Neural progenitor cell (in vitro differentiated cells): ENCODE measurements around the gene HEATR5B. TPM values are rescaled to one million over a fixed set of nuclear protein-coding genes. Genes with fewer than 3 reads are reported as not detected.

Experiments
- DNase-seq: peaks from one replicate; pipeline ENCODE4 v3.0.0-alpha.2; 2016; ENCODE audit warnings: low spot score
- H2AFZ ChIP-seq: fragments of 200-600 bp; sonication (generic); replicated peaks from 2 replicates; pipeline ENCODE4 v1.6.1; 2016; ENCODE audit warnings: antibody characterized with exemption
- H3F3A ChIP-seq: fragments of 200-600 bp; sonication (generic); 2 replicates; pipeline ENCODE4 v1.6.1; 2016; ENCODE audit warnings: antibody characterized with exemption, low read depth
- H3K27ac ChIP-seq: fragments of 200-600 bp; sonication (generic); 2 replicates; pipeline ENCODE4 v1.5.1; 2016; ENCODE audit warnings: mild to moderate bottlenecking
- H3K27me3 ChIP-seq: fragments of 200-600 bp; sonication (generic); 2 replicates; pipeline ENCODE4 v1.6.1; 2016; ENCODE audit warnings: mild to moderate bottlenecking, moderate library complexity
- H3K36me3 ChIP-seq: fragments of 200-600 bp; sonication (generic); 2 replicates; pipeline ENCODE4 v1.5.1; 2016
- H3K4me1 ChIP-seq: fragments of 200-600 bp; sonication (generic); 2 replicates; pipeline ENCODE4 v1.6.1; 2016; ENCODE audit warnings: mixed run types
- H3K4me2 ChIP-seq: fragments of 200-600 bp; sonication (generic); 2 replicates; pipeline ENCODE4 v1.6.1; 2016
- H3K4me3 ChIP-seq: fragments of 200-600 bp; sonication (generic); 2 replicates; pipeline ENCODE4 v1.5.1; 2016
- H3K79me2 ChIP-seq: fragments of 200-600 bp; sonication (generic); 2 replicates; pipeline ENCODE4 v1.6.1; 2016; ENCODE audit warnings: low read depth
- H3K9ac ChIP-seq: fragments of 200-600 bp; sonication (generic); 2 replicates; pipeline ENCODE4 v1.6.1; 2016
- H3K9me3 ChIP-seq: fragments of 200-600 bp; sonication (generic); 2 replicates; pipeline ENCODE4 v1.5.1; 2016; ENCODE audit warnings: low read depth
- H4K20me1 ChIP-seq: fragments of 200-600 bp; sonication (generic); 2 replicates; pipeline ENCODE4 v1.6.1; 2016; ENCODE audit warnings: low read depth
- H3K27ac Mint-ChIP-seq: 3 replicates; pipeline ENCODE4 v1.8.0; 2021; ENCODE audit warnings: mixed read lengths
- H3K27me3 Mint-ChIP-seq: 2 replicates; pipeline ENCODE4 v1.8.0; 2022; ENCODE audit warnings: low read depth, mild to moderate bottlenecking, inconsistent platforms, moderate library complexity, mixed read lengths; ENCODE audit not compliant: insufficient read depth
- H3K36me3 Mint-ChIP-seq: 3 replicates; pipeline ENCODE4 v1.8.0; 2021; ENCODE audit warnings: mixed read lengths
- H3K4me1 Mint-ChIP-seq: 3 replicates; pipeline ENCODE4 v1.8.0; 2021; ENCODE audit warnings: mixed read lengths
- H3K4me3 Mint-ChIP-seq: 3 replicates; pipeline ENCODE4 v1.8.0; 2021; ENCODE audit warnings: mild to moderate bottlenecking, moderate library complexity, mixed read lengths
- H3K9me3 Mint-ChIP-seq: 3 replicates; pipeline ENCODE4 v1.8.0; 2020; ENCODE audit warnings: mixed read lengths
- CTCF ChIP-seq: fragments of 200-600 bp; sonication (generic); IDR thresholded peaks from 2 replicates; pipeline ENCODE4 v1.5.1; 2017; ENCODE audit warnings: antibody characterized with exemption, mild to moderate bottlenecking
- EZH2 ChIP-seq: fragments of 200-600 bp; sonication (generic); IDR thresholded peaks from 2 replicates; pipeline ENCODE4 v1.6.1; 2017; ENCODE audit warnings: antibody characterized with exemption, mild to moderate bottlenecking, moderate library complexity
- EZH2phosphoT487 ChIP-seq: fragments of 200-600 bp; sonication (generic); IDR thresholded peaks from 2 replicates; pipeline ENCODE4 v1.6.1; 2017; ENCODE audit warnings: antibody characterized with exemption
- total RNA-seq: library from RNA; depleted of rRNA; stranded (reverse); fragments of >200 nt; gene quantifications from 2 replicates; pipeline ENCODE4 v1.2.3, GENCODE V29; 2015; ENCODE audit warnings: low replicate concordance

The HEATR5B gene
- total RNA-seq, 1 donor from 2014 or later = 23.7 TPM

DNA sequence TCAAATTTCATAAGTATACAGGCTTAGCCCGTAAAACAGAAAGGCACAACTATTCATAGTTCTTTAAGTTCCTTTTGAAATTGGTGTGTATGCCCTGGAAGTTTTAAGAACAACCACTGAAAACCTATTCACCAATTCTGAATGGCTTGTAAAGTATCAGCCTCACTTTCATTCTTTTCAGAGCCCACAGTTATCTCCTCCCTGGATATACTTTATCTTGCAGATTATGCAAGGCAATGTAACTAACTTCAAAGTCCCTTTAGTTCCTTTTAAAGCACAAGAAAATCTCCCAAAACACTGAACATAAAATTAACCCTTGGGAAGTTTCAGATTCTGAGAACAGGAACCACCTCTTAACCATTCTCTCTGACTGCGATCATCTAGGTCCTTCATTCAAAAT is 119.0 kb downstream of the HEATR5B start:
- Histone ChIP-seq H3K4me3 (peak overlapping the region; percentile 97), H3K4me1 (peaks cover 26% of the 10 kb centered on the region), H3K36me3 (no peaks in the 10 kb centered on the region), H3K9ac (peak overlapping the region; percentile 21), H2AFZ (peak overlapping the region; percentile 99), H4K20me1 (peaks cover 23% of the 10 kb centered on the region), H3F3A (peaks cover 11% of the 10 kb centered on the region), H3K9me3 (no peaks in the 10 kb centered on the region), H3K4me2 (peak overlapping the region; percentile 75), H3K27me3 (peaks cover 13% of the 10 kb centered on the region), H3K27ac (no peak overlapping the region), H3K79me2 (peaks cover 52% of the 10 kb centered on the region)
- no peak for DNase-seq
- Mint-ChIP-seq H3K9me3 (no peaks in the 10 kb centered on the region), H3K27me3 (peaks cover 7% of the 10 kb centered on the region), H3K4me1 (peaks cover 38% of the 10 kb centered on the region), H3K27ac (no peak overlapping the region), H3K4me3 (peak overlapping the region; percentile 97), H3K36me3 (no peaks in the 10 kb centered on the region)
- TF ChIP-seq EZH2 (no peak), CTCF (no peak), EZH2phosphoT487 (no peak)

DNA sequence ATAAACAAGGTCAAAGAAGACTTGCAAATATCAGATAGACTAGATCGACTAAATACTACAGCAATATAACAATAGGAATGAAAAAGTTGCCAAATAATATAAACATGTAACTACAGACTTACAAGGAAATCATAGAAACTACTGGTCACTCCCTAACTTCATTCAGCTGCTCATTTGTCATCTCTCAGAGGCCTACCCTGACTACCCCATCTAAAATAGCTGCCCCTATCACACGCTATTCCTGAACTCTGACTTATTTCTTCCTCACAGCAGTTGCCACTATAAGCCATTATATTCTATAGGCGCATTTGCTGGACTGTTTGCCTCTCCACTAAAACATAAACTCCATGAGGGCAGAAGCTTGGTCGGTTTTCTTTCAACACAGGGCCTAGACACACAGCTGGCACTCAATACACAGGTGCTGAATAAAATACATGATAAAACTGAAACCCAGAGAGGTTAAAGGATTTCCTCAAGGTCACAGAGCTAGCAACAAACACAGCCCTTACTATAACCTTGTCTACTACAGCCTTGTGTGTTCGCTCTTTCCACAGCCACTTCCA is 119.6 kb downstream of the HEATR5B start:
- Histone ChIP-seq H4K20me1 (peaks cover 23% of the 10 kb centered on the region), H3K79me2 (peaks cover 58% of the 10 kb centered on the region), H3K4me3 (peak overlapping the region; percentile 97), H3K4me2 (peak overlapping the region; percentile 75), H3K9me3 (no peaks in the 10 kb centered on the region), H2AFZ (no peak overlapping the region), H3F3A (peaks cover 11% of the 10 kb centered on the region), H3K27me3 (peaks cover 13% of the 10 kb centered on the region), H3K4me1 (peaks cover 26% of the 10 kb centered on the region), H3K27ac (no peak overlapping the region), H3K9ac (no peak overlapping the region), H3K36me3 (no peaks in the 10 kb centered on the region)
- H3K27ac Mint-ChIP-seq = no peak overlapping the region
- no peaks in the 10 kb centered on the region for H3K36me3 Mint-ChIP-seq
- H3K9me3 Mint-ChIP-seq = no peaks in the 10 kb centered on the region
- TF ChIP-seq EZH2 (no peak), EZH2phosphoT487 (no peak), CTCF (no peak)
- H3K4me3 Mint-ChIP-seq = peak overlapping the region; percentile 97
- H3K4me1 Mint-ChIP-seq = peaks cover 38% of the 10 kb centered on the region
- DNase-seq = no peak
- H3K27me3 Mint-ChIP-seq = peaks cover 7% of the 10 kb centered on the region

- H3K4me1 Mint-ChIP-seq = peaks cover 38% of the 10 kb centered on the region
- Histone ChIP-seq H3K4me3 (no peak overlapping the region), H3F3A (peaks cover 11% of the 10 kb centered on the region), H3K4me1 (peaks cover 26% of the 10 kb centered on the region), H3K9ac (no peak overlapping the region), H4K20me1 (peaks cover 23% of the 10 kb centered on the region), H2AFZ (no peak overlapping the region), H3K27ac (no peak overlapping the region), H3K79me2 (peaks cover 65% of the 10 kb centered on the region), H3K4me2 (no peak overlapping the region), H3K27me3 (peaks cover 13% of the 10 kb centered on the region), H3K9me3 (no peaks in the 10 kb centered on the region), H3K36me3 (no peaks in the 10 kb centered on the region)
- TF ChIP-seq CTCF (no peak), EZH2 (no peak), EZH2phosphoT487 (no peak)
- H3K27ac Mint-ChIP-seq = no peak overlapping the region
- H3K9me3 Mint-ChIP-seq = no peaks in the 10 kb centered on the region
- peaks cover 7% of the 10 kb centered on the region for H3K27me3 Mint-ChIP-seq
- H3K36me3 Mint-ChIP-seq = no peaks in the 10 kb centered on the region
- no peak for DNase-seq
- H3K4me3 Mint-ChIP-seq = no peak overlapping the region
Observed at GRCh38 chr2:36963734-36964133, 120.4 kb downstream of the HEATR5B start.
